ENCODE measurements around the gene VAC14.

- no peak for TF ChIP-seq EZH2 (IDR thresholded peaks at IDR 0.05; ENCODE audit: borderline replicate concordance, low read length)
- TF ChIP-seq CTCF (IDR thresholded peaks at IDR 0.05; ENCODE audit: low read length): no peak
These were observed 126.5 kb downstream of the VAC14 start for GRCh38 chr16:70674221-70675014.

Measured in OCI-LY1 (cell line).